ENCODE data around the gene RNF115.
"Not testable (repeated sequence)": the region's sequence is repeated elsewhere in the genome, so short reads cannot be mapped to it uniquely, and the experiment has no call there.

The RNF115 gene

GRCh38 chr1:145773423-145773822 lies 50.5 kb downstream of the RNF115 start:
- no peak overlapping the region for H2AFZ ChIP-seq (ENCODE audit: low read length)
- H3K79me2 ChIP-seq (ENCODE audit: insufficient read depth, low read length): no peaks in the 10 kb centered on the region
- H3K27me3 ChIP-seq (ENCODE audit: insufficient read depth, low read length, poor library complexity, severe bottlenecking): no peaks in the 10 kb centered on the region
- H3K36me3 ChIP-seq (ENCODE audit: insufficient read depth, low read length): peaks cover 31% of the 10 kb centered on the region; the same call in 1 of the 2 replicates
- H3K4me3 ChIP-seq (ENCODE audit: low read length, poor library complexity, severe bottlenecking): no peak overlapping the region
- peaks cover 4% of the 10 kb centered on the region for H3K4me1 ChIP-seq (ENCODE audit: insufficient read depth, low read length, poor library complexity, severe bottlenecking)
- no peak overlapping the region for H3K9ac ChIP-seq (ENCODE audit: low read depth, low read length, poor library complexity, severe bottlenecking)
- no peaks in the 10 kb centered on the region for H3K9me3 ChIP-seq (ENCODE audit: insufficient read depth, low read depth, low read length)
- H3F3A ChIP-seq (ENCODE audit: low read depth): no peaks in the 10 kb centered on the region
- peaks cover 4% of the 10 kb centered on the region for H4K20me1 ChIP-seq (ENCODE audit: insufficient read depth, low read length, poor library complexity, severe bottlenecking)
- H3K9me2 ChIP-seq (replicated peaks; ENCODE audit: low read depth, low read length): no peaks in the 10 kb centered on the region
- H3K4me2 ChIP-seq (ENCODE audit: low read depth, low read length, poor library complexity, severe bottlenecking): no peak overlapping the region
- no peak for TF ChIP-seq CTCF (conservative IDR thresholded peaks at IDR 0.05; ENCODE audit: low read length)
- no peak for TF ChIP-seq EZH2phosphoT487 (IDR thresholded peaks at IDR 0.05; ENCODE audit: borderline replicate concordance)

GRCh38 chr1:145771056-145771455 lies 52.8 kb downstream of the RNF115 start:
- Histone ChIP-seq H2AFZ (ENCODE audit: low read length) (no peak overlapping the region), H4K20me1 (ENCODE audit: insufficient read depth, low read length, poor library complexity, severe bottlenecking) (no peaks in the 10 kb centered on the region), H3K9me3 (ENCODE audit: insufficient read depth, low read depth, low read length) (no peaks in the 10 kb centered on the region), H3K36me3 (ENCODE audit: insufficient read depth, low read length) (peaks cover 36% of the 10 kb centered on the region; the same call in 1 of the 2 replicates), H3F3A (ENCODE audit: low read depth) (no peaks in the 10 kb centered on the region), H3K4me2 (ENCODE audit: low read depth, low read length, poor library complexity, severe bottlenecking) (no peak overlapping the region), H3K4me1 (ENCODE audit: insufficient read depth, low read length, poor library complexity, severe bottlenecking) (peaks cover 4% of the 10 kb centered on the region), H3K9me2 (replicated peaks; ENCODE audit: low read depth, low read length) (no peaks in the 10 kb centered on the region), H3K27me3 (ENCODE audit: insufficient read depth, low read length, poor library complexity, severe bottlenecking) (no peaks in the 10 kb centered on the region), H3K4me3 (ENCODE audit: low read length, poor library complexity, severe bottlenecking) (no peak overlapping the region), H3K9ac (ENCODE audit: low read depth, low read length, poor library complexity, severe bottlenecking) (no peak overlapping the region), H3K79me2 (ENCODE audit: insufficient read depth, low read length) (no peaks in the 10 kb centered on the region)
- TF ChIP-seq EZH2phosphoT487 (IDR thresholded peaks at IDR 0.05; ENCODE audit: borderline replicate concordance) (no peak), CTCF (conservative IDR thresholded peaks at IDR 0.05; ENCODE audit: low read length) (no peak)

- not testable (repeated sequence) for H3K27me3 ChIP-seq (ENCODE audit: insufficient read depth, low read length, poor library complexity, severe bottlenecking); H3K4me2 ChIP-seq (ENCODE audit: low read depth, low read length, poor library complexity, severe bottlenecking); H3K9me3 ChIP-seq (ENCODE audit: insufficient read depth, low read depth, low read length); H3K9me2 ChIP-seq (replicated peaks; ENCODE audit: low read depth, low read length); H3K4me3 ChIP-seq (ENCODE audit: low read length, poor library complexity, severe bottlenecking); H3K9ac ChIP-seq (ENCODE audit: low read depth, low read length, poor library complexity, severe bottlenecking); H3F3A ChIP-seq (ENCODE audit: low read depth); H4K20me1 ChIP-seq (ENCODE audit: insufficient read depth, low read length, poor library complexity, severe bottlenecking); H3K4me1 ChIP-seq (ENCODE audit: insufficient read depth, low read length, poor library complexity, severe bottlenecking); H2AFZ ChIP-seq (ENCODE audit: low read length); H3K79me2 ChIP-seq (ENCODE audit: insufficient read depth, low read length)
- H3K36me3 ChIP-seq (ENCODE audit: insufficient read depth, low read length): peaks cover 34% of the 10 kb centered on the region; the same call in 1 of the 2 replicates
These were observed 55.9 kb downstream of the RNF115 start for GRCh38 chr1:145768004-145768403.

- not testable (repeated sequence) for H3K9ac ChIP-seq (ENCODE audit: low read depth, low read length, poor library complexity, severe bottlenecking); H2AFZ ChIP-seq (ENCODE audit: low read length); H3K27me3 ChIP-seq (ENCODE audit: insufficient read depth, low read length, poor library complexity, severe bottlenecking); H3K4me2 ChIP-seq (ENCODE audit: low read depth, low read length, poor library complexity, severe bottlenecking); H3K79me2 ChIP-seq (ENCODE audit: insufficient read depth, low read length); H3F3A ChIP-seq (ENCODE audit: low read depth); H3K9me2 ChIP-seq (replicated peaks; ENCODE audit: low read depth, low read length); H3K9me3 ChIP-seq (ENCODE audit: insufficient read depth, low read depth, low read length); H3K4me1 ChIP-seq (ENCODE audit: insufficient read depth, low read length, poor library complexity, severe bottlenecking); H4K20me1 ChIP-seq (ENCODE audit: insufficient read depth, low read length, poor library complexity, severe bottlenecking); H3K4me3 ChIP-seq (ENCODE audit: low read length, poor library complexity, severe bottlenecking)
- peaks cover 36% of the 10 kb centered on the region; the same call in 1 of the 2 replicates for H3K36me3 ChIP-seq (ENCODE audit: insufficient read depth, low read length)
These were observed 57.0 kb downstream of the RNF115 start for GRCh38 chr1:145766926-145767325.

- not testable (repeated sequence) for H2AFZ ChIP-seq (ENCODE audit: low read length); H3F3A ChIP-seq (ENCODE audit: low read depth); H3K9me2 ChIP-seq (replicated peaks; ENCODE audit: low read depth, low read length); H3K27me3 ChIP-seq (ENCODE audit: insufficient read depth, low read length, poor library complexity, severe bottlenecking); H3K79me2 ChIP-seq (ENCODE audit: insufficient read depth, low read length); H3K9me3 ChIP-seq (ENCODE audit: insufficient read depth, low read depth, low read length); H3K4me1 ChIP-seq (ENCODE audit: insufficient read depth, low read length, poor library complexity, severe bottlenecking); H3K4me2 ChIP-seq (ENCODE audit: low read depth, low read length, poor library complexity, severe bottlenecking); H3K9ac ChIP-seq (ENCODE audit: low read depth, low read length, poor library complexity, severe bottlenecking); H4K20me1 ChIP-seq (ENCODE audit: insufficient read depth, low read length, poor library complexity, severe bottlenecking); H3K4me3 ChIP-seq (ENCODE audit: low read length, poor library complexity, severe bottlenecking)
- H3K36me3 ChIP-seq (ENCODE audit: insufficient read depth, low read length): peaks cover 36% of the 10 kb centered on the region; the same call in 1 of the 2 replicates
These were observed 58.1 kb downstream of the RNF115 start for GRCh38 chr1:145765585-145766360.

- H3K4me3 ChIP-seq (ENCODE audit: low read length, poor library complexity, severe bottlenecking); H2AFZ ChIP-seq (ENCODE audit: low read length); H4K20me1 ChIP-seq (ENCODE audit: insufficient read depth, low read length, poor library complexity, severe bottlenecking); H3K27me3 ChIP-seq (ENCODE audit: insufficient read depth, low read length, poor library complexity, severe bottlenecking); H3F3A ChIP-seq (ENCODE audit: low read depth); H3K79me2 ChIP-seq (ENCODE audit: insufficient read depth, low read length); H3K9me3 ChIP-seq (ENCODE audit: insufficient read depth, low read depth, low read length); H3K4me2 ChIP-seq (ENCODE audit: low read depth, low read length, poor library complexity, severe bottlenecking); H3K4me1 ChIP-seq (ENCODE audit: insufficient read depth, low read length, poor library complexity, severe bottlenecking); H3K9me2 ChIP-seq (replicated peaks; ENCODE audit: low read depth, low read length); H3K9ac ChIP-seq (ENCODE audit: low read depth, low read length, poor library complexity, severe bottlenecking): not testable (repeated sequence)
- H3K36me3 ChIP-seq (ENCODE audit: insufficient read depth, low read length): peaks cover 36% of the 10 kb centered on the region; the same call in 1 of the 2 replicates
These were observed 58.8 kb downstream of the RNF115 start for GRCh38 chr1:145765127-145765526.

Measured in Loucy (cell line).